ENCODE data around the gene DIP2C.

Gene DIP2C

DNA sequence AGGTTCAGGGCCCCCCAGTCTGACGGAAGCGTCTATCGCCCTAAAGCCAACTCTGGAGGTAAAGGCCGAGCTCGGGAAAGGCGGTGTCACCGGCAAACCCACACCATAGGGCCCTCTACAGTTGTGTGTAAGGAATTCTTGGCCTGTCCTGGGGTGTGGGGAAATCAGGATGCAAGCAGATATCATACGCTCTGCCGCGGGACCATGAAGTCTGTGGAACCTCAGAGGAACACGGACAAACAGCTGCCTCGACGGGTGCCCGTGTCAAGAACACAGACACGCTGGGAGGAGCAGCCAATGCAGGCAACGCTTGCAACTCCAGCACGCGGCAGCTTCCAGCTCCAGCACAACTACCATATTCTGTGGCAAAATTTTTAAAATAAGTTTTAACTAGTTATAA is 157.9 kb downstream of the DIP2C start:
- DNase-seq, result no peak

DNA sequence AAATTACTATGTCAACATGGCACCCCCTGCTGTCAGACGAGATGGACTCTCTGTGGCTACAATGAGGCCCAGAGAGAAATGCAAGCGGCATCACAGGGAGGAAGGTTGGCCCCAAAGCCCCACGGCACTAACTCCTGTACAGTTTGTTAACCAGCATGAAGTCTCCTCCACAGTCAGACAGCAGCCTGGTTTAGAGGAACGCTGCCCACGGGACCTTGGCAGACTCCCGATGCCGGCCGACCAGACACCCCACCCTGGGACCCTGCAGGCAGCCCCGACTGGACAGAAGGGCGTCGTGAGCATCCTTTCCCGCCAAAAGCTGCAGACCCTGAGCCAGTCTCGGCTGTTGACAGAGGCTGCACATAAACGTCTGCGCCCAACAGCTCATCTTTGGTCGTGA is 158.8 kb downstream of the DIP2C start:
- no peak for DNase-seq

DNA sequence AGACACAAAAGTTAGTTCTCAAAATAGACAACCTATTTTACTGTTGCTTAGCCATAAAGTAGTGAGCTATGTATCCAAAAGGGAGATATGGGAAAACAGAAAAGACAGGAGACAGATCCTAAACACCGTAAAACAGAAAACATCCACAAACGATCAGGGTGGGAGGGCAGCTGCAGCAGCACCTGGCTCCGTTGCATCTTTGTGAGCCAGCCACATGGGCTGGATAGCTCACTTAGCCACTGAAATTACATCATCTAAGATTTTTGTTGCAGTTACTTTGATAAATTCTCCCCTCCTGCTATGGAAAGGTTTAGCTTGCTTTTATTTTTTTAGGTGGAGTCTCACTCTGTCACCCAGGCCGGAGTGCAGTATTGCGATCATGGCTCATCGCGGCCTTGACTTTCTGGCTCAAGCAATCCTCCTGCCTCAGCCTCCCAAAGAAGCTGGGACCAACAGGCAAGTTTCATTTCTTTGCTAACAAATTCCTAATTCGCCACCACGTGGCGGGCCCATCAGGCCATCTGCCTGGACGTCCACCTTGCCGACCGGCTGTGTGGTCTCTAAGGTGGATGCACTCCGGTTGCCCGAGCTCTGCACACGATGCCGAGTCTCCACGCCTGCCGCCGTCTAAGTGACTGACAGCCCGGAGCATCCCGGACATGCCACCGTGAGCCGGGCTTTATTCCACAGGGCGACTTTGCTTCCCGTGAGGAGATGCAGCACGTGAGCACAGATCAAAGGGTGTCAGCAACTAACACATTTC is 159.8 kb downstream of the DIP2C start:
- DNase-seq, result no peak

DNA sequence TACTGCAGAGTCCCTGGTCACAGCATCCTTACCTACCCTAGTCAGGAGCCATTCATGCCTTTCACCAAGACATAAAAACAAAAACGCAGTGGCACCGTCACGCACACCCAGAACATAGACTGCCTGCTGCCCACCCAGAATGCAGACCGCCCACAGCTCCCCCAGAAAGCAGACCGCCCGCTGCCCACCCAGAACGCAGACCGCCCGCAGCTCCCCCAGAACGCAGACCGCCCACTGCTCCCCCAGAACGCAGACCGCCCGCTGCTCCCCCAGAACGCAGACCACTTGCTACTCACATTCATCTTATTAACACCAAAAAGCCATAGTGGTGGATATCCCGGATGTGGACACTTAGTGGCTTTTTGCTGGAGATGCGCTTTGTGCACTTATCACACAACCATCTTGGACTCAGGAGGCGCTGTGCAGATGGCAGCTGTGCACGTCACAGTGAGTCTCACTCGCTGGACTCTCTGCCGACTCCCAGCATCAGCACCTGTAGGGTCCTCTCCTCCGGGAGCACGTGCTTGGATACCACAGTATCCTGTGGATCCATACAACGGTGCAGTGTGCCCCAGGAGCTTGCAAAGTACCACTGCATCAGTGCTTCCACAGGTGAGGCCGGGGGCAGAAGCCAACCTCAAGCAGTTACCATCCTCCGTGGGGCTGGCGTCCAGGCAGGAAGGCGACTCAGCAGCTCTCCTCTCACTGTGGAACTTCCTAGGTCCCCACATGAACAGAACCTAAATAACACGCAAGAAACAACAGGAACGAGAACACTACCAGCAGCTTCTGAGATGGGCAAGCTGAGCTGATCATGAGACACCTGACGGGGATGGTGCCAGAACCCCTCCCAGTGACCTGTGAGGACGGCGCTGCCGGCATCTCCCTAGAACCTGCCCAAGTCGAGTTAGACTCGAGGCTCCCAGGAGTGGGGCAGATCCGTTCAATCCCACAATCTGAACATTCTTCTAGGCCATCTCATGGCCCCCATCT is 161.0 kb downstream of the DIP2C start:
- DNase-seq, result no peak

DNA sequence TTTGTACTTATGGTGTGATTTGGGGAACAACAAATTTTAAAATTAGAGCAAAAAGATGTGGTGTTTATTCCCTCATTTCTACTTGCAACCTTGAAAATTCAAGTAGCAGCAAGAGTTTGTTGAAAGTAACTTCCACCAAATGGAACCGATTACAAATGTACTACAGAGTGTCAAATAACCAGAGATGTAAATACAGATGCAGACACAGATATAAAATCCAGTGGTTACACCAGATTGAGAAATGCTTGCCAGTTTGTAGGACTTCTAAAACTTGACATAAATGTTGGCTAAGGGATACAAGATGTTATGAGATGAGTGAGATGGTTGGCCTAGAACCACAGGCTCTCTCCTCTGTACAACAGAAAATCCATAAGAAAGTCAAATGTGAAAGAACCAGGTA is 162.1 kb downstream of the DIP2C start:
- no peak for DNase-seq

DNA sequence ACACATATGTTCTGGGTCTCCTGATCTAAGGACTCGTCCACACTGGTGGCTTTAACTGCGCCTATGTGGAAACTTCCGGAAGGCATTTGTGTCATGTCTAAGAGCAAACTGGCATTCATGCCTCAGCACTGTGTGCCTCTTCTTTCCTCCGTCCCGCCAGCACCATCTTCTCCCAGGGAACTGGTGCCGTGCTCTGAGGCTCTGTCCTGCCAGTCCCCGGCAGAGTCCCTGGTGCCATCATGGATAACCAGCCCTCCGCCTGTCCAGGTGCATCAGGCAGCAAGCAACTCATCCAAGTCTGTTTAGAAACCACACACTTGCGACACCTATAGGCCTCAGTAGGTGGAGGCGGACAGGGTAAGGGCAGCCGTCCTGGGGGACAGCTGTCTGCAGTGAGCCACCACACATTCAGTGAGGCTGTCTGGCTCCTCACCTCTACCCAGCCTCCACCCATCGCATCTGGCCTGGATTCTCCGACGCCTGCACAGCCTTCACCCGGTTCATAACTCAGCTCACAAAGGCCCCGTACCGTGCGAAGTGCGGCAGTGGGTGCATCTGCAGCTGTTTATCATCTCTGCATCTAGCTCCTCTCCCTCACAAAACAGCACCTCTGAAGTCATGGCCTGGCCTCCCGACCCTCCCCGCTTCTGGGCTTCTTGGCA is 162.7 kb downstream of the DIP2C start:
- no peak for DNase-seq

DNA sequence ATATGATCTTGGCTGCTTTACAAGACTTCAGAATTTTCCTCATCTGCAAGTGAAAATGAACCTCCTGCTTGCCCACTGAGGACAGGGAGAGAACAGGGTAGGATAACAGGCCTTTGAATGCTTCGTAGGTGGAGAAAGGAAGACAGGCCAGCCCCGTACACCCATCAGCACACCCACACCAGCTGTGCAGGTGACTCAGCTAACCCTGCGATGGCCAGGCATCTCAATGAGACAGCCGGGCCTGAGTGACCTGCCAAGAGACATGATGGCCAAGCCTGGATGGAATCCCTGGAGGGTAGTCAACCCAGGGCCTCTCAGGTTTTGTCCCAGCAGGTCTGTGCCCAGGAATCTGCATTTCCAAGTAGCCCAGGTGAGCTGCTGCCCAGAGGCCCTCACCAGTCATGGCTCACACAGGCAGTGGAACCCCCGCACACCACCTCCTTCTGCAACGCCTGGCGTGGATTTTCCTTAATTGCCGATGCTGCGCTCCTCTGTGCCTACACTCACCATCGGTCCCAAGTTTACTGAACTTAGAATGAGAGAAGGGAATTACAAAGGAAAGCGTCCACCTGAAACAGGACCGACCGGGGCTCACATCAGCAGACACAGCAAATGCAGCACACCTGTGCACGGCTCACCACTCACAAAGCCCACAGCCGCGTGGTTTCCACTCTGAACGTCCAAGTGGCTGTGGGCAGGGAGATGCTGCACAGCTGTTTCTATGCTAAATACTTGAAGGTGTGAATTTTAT is 163.7 kb downstream of the DIP2C start:
- DNase-seq, result no peak

DNA sequence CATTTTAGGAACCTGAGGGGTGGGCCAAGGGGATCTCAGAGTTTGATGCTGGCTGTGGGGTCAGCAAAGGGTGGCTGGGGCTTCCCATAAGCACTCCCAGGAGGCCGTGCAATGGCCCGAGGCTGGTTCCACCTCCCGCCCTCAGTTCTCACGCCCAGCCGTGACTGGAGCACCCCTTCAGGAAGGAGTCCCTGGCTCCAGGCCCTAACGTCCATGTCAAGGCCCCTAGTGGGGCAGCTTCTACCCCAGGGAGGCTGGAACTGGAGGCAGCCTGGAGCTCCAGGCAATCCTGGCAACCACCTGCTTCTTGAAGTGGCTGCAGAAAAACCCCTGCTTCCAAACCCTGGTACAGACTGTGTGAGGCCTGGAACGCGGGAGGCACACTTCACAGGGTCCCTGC is 165.5 kb downstream of the DIP2C start:
- no peak for DNase-seq

DNA sequence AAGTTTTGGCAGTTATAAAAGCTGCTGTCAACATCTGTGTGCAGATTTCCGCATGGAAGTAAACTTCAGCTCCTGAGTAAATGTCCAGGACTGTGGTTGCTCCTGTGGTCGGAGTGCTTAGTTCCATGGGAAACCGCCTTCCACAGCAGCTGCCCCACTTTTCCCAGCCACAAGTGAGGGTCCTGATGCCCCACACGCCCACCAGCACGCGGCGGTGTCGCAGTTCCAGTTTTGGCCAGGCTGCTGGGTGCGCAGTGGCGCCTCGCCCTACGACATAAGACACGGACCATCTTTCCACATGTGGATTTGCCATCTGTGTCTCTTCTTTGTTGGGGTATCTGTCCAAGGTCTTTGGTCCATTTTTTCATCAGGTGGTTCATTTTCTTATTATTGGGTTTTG is 167.1 kb downstream of the DIP2C start:
- DNase-seq, result no peak

DNA sequence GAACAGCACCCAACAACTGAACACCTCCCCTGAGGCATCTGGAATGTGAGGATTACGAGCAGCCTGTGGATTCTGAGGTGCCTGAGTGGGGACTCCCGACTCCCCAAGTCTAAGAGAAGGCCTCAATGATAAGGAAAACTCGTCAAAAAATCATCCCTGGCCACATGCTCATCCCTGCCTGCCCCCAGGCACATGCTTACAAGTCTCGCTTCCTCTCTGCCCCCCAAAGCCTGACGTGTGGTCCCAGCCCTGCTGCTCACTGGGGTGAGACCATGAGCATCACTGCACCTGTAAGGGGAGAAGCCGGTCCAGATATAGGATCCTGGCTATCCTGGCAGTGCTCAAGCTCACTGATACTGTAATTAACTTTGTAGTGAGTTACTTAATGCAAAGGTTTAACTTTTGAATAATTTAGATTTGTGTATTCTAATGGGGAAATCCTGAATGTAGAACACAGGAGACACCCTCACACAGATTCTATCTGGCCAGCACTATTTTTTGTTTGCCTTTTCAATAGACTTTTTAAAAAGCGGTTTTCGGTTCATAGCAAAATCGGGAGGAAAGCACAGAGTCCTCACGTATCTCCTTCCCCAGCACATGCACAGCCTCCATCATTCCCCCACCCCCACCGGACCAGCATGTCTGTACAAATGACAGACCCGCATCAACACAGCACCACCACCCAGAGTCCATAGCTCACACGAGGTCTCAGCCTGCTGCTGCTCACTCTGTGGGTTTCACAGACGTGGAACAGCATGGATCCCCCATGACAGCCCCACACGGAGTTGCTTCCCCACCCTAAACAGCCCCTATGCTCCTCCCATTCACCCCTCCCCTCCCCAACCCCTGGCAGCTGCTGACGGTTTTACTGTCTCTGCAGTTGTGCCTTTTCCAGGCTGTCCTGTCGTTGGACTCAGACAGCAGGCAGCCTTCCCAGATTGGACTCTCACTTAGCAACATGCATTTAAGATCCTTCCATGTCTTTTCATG is 167.9 kb downstream of the DIP2C start:
- DNase-seq, result no peak

DNA sequence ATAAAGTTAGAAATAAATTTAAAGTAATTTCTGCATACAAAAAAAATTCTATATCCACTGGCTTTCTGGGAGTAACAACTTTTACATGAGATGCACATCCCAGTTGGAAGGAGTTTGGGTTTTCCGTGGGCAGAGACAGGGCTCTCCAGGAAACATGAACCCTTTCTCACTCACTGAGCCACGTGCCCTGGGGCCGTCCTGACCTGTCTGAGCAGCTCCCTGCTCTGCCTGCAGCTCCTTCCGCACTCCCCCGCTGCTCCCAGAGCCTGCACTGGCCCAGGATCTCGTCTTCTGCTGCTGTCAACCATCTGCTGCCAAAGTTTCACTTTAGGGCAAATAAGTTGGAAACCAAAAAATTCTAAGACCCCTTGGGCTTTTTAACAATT is 169.1 kb downstream of the DIP2C start:
- no peak for DNase-seq

DNA sequence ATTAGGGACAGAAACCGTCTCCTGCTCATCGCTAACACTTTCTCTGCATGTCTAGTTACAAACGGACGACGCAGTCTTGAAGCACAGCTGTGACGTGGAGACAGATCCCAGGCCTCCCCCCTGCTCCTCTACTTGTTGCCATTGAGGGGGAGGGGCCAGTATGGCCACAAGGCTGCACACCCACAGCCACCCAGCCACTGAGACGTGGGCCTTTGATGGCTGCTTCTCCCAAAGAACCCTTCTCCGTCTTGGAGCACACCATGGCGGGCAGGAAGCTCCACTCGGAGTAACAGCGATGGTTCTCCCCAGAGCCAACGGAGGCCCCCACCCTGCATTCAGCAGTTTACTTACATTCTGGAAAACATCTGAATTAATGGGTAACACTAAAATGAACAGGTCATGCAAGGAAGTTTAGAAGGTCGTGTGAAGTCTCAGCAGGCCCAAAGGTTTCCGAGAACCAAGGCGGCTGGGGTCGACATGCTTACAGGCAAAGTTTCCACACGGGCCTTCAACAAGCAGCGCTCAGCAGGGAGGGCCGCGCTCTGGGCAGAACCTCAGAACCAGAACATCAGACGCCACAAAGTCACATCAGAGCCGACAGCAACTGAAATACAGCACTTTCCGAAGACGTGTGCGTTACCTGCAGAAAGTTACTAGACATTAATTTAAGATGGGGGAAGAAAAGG is 169.6 kb downstream of the DIP2C start:
- no peak for DNase-seq

DNA sequence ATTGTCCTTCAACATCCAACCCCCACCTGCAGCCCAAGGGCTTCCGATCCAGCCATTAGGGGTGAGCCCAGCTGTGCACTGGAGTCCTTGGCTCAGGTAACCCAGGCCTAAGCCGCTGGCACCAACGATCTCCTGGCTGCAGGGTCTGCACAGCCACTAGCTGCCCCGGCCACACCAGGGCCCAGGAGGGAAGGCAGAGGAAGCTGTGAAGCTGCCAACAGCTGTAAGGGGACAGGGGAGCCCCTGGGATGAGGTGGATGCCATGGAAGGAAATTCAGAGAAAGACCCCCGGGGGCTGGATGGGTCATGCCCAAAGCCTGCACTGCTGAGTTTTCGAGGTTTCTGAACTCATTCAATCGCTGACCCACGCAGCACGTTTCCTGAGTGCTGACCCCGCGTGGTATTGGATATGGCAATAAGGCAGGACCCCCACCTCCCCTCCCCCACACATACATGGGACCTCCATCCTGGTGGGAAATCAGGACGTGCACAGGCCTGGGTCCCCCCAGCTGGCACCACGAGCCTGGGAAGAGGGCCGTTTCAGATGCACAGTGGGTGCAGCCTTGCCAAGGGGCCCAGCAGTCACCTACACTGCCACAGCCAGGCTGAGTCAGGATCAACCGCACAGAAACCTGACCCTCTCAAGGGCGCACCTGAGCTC is 170.3 kb downstream of the DIP2C start:
- DNase-seq, result no peak

DNA sequence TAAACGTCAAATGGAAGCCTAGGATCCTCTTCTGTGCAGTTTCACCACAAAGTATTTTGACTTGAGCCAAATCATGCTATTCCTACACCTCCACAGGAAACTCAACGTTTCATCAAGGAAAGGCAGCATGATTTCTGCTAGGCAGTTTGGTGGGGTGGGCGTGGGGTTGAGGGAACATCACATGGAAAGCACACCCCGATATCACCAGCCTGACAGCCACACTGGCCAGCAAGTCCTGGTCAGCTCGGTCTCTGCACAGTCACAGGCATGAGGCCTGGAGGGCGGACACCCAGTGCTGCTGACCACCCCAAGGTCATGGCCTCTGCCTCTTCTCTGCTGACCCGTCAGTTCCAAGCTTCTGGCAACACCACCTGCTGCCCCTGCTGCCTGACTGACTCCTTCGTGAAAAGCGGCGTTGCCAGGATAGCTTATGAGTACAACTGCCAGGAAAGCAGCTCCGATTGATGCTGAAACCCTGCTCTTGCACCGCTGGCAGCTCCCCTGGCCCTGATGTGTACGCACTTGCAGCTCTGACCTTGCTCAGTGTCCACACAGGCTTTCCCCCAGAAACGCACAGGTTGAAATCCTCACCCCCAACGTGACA is 171.5 kb downstream of the DIP2C start:
- DNase-seq, result no peak

DNA sequence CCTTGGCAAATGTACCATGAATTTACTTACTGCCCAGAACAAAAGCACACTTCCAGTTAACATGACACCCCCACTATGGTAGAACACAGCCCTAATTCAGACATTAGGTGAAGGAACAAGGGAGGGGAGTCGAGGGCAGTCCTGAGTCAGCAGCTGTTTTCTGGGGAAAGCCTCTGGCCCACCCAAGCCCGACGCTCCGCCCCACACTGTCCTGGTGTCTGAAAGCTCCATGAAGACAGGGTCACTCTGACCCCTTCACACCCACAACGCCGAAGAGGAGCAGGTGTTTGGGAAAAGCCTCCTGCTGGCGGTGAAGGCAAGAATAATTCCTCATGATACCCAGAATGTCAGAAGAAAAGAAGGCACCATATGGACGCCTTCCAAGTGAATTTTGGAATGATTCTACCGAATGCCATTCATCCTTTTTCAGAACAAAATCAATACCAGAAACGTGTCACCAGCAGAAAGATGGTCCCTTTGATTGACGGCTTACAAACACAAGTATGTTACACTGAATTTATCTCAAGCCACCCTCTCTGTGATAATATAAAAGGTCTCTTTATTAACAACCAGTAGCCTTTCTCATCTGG is 172.1 kb downstream of the DIP2C start:
- DNase-seq, result no peak

DNA sequence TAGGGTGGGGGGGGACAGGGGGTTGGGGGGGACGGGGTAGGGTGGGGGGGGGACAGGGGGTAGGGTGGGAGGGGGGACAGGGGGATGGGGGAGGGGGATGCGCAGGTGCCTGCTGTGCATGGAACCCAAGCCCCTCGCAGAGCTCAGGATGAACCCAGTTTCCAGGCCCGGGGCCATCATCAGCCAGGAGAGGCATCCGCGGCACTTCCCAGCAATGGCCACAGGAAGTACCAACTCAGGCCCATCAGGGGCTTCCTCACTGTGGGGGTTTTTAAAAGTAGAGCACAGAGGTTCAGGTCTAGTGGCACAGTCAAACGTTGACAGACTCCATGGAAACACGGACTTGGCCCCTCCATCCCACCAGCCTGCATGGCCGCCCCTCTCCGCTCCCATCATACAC is 172.7 kb downstream of the DIP2C start:
- no peak for DNase-seq

DNA sequence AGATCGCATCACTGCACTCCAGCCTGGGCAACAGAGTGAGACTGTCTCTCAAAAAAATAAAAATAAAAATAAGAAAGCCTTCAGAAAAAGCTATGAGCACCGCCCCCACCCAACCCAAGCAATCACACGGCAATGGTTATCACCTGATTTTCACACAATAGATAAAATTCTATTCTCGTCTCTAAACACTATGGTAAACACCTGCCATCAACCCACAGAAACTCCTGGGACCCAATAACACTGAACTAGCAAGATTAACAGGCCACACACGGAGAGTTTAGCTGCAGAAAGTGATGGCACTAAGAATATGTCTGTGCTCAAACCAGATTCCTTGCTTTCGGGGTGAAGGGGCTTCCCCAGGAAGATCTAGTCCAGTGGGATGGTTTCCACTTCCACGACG is 173.8 kb downstream of the DIP2C start:
- no peak for DNase-seq

DNA sequence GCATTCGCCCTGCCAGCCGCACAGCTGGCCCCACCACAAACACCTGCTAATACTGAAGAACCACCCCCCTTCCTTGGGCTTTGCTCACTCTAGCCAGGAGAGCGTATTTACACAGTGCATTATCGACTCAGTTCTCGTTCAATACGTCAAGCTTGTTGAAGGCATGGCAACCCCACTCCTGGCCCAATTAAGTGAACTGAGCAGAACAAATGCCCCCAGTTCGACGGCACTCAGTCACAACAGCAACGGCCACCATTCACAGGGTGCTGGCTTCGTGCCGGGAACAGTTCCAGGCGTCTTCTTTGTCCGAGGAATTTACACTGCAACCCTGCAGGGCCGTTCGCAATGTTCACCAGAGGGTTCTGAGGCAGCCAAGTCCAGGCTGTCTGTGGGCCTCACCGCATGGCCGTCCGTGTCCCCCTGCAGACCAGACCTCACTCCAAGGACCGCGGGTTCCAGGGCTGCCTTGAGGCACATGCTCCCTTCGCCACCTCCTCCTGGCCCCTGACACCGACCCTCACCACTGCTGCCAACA is 175.3 kb downstream of the DIP2C start:
- DNase-seq, result no peak

DNA sequence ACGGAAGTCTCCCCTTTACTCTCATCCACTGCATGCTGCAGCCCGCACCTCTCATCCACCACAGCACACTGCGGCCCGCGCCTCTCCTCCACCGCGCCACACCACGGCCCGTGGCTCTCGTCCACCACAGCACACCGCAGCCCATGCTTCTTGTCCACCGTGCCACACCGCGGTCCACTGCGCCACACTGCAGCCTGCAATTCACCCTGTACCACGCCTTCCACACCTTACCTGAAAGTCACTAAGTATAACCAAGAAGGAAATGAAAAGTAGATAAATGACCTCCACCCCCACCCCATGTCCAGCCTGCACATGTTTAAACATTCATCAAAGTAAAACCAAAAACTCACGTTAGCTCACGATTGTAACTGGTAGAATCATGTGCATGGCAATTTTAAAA is 176.1 kb downstream of the DIP2C start:
- DNase-seq, result no peak
